H1 (cell line): ENCODE data around the gene BDKRB1. TPM values are rescaled to one million over a fixed set of nuclear protein-coding genes. Genes with fewer than 3 reads are reported as not detected.

Experiments used
- CTCF ChIA-PET: fragments of 300-600 bp; sonication (Branson Sonifier 250); formaldehyde crosslinking; loops from one replicate; lab custom pipeline; 2021; ENCODE audit not compliant: partially characterized antibody; lab: Charles Lee
- POLR2A ChIA-PET: fragments of 300-600 bp; sonication (Branson Sonifier 250); formaldehyde crosslinking; loops from one replicate; lab custom pipeline; 2021; ENCODE audit warnings: inconsistent platforms; ENCODE audit not compliant: partially characterized antibody; lab: Charles Lee
- DNase-seq, 2 experiments: peaks; one replicate each; pipeline versions ENCODE4 v3.0.0 to v3.0.0-alpha.2; 2010 to 2022; ENCODE audit warnings: low spot score in 2 of 2, low read depth in 1 of 2, mixed read lengths in 1 of 2
- FAIRE-seq: peaks from 2 replicates; lab custom pipeline; 2011; peaks lifted over from hg19 to GRCh38; lab: Jason Lieb, UNC
- H2AFZ ChIP-seq: 2 replicates; pipeline ENCODE4 v1.8.1; 2012; ENCODE audit warnings: low read length, inconsistent platforms
- H2AK5ac ChIP-seq: 2 replicates; pipeline ENCODE4 v1.6.1; 2013; ENCODE audit warnings: low read depth, low read length
- H2BK120ac ChIP-seq: replicated peaks from 2 replicates; pipeline ENCODE3; 2013; ENCODE audit warnings: low read depth, low read length, inconsistent platforms
- H2BK12ac ChIP-seq: 2 replicates; pipeline ENCODE4 v1.6.1; 2013; ENCODE audit warnings: low read depth, low read length
- H2BK15ac ChIP-seq: 2 replicates; pipeline ENCODE4 v1.6.1; 2013; ENCODE audit warnings: low read length
- H2BK20ac ChIP-seq: 2 replicates; pipeline ENCODE4 v1.6.1; 2013; ENCODE audit warnings: low read length
- H2BK5ac ChIP-seq: 2 replicates; pipeline ENCODE4 v1.6.1; 2013; ENCODE audit warnings: low read depth, low read length
- H3K14ac ChIP-seq: 2 replicates; pipeline ENCODE4 v1.6.1; 2013; ENCODE audit warnings: inconsistent platforms; ENCODE audit not compliant: insufficient read length
- H3K18ac ChIP-seq: 2 replicates; pipeline ENCODE4 v1.6.1; 2013; ENCODE audit warnings: low read length; ENCODE audit errors: extremely low read depth
- H3K23ac ChIP-seq: 2 replicates; pipeline ENCODE4 v1.6.1; 2013; ENCODE audit warnings: inconsistent platforms; ENCODE audit not compliant: insufficient read length
- H3K23me2 ChIP-seq: 2 replicates; pipeline ENCODE4 v1.6.1; 2013; ENCODE audit warnings: low read depth, low read length
- H3K27ac ChIP-seq: 2 replicates; pipeline ENCODE4 v1.6.1; 2011; ENCODE audit warnings: low read depth, low read length, inconsistent platforms
- H3K27me3 ChIP-seq, 4 experiments: replicated peaks in 1 of 4; 1 replicate in 1 of 4; 2 replicates in 3 of 4; pipeline versions ENCODE4 v1.6.1 to v1.8.1; 2011 to 2013; ENCODE audit warnings: low read length in 3 of 4, mild to moderate bottlenecking in 3 of 4, inconsistent platforms in 2 of 4, mixed read lengths in 2 of 4, moderate library complexity in 1 of 4; ENCODE audit not compliant: control insufficient read depth in 3 of 4, insufficient read depth in 3 of 4; ENCODE audit errors: extremely low read depth in 1 of 4
- H3K36me3 ChIP-seq, 4 experiments: 2 replicates each; pipeline versions ENCODE4 v1.6.1 to v1.8.1; 2011 to 2013; ENCODE audit warnings: mild to moderate bottlenecking in 4 of 4, low read length in 3 of 4, moderate library complexity in 2 of 4, control low read depth in 1 of 4, inconsistent platforms in 1 of 4; ENCODE audit not compliant: insufficient read depth in 4 of 4, control insufficient read depth in 2 of 4
- H3K4ac ChIP-seq: replicated peaks from 2 replicates; pipeline ENCODE3; 2013; ENCODE audit warnings: low read length, low read depth, mixed read lengths, inconsistent platforms; ENCODE audit not compliant: insufficient read length
- H3K4me1 ChIP-seq, 4 experiments: replicated peaks in 1 of 4; 1 replicate in 1 of 4; 2 replicates in 3 of 4; pipeline versions ENCODE4 v1.6.1 to v1.8.1; 2011 to 2013; ENCODE audit warnings: low read length in 3 of 4, inconsistent platforms in 2 of 4, mixed read lengths in 1 of 4; ENCODE audit not compliant: insufficient read depth in 4 of 4, control insufficient read depth in 3 of 4
- H3K4me2 ChIP-seq, 2 experiments: 2 replicates each; pipeline versions ENCODE4 v1.6.1 to v1.8.1; 2011 to 2013; ENCODE audit warnings: low read depth in 2 of 2, low read length in 2 of 2, control low read depth in 1 of 2, inconsistent platforms in 1 of 2, mild to moderate bottlenecking in 1 of 2; ENCODE audit not compliant: insufficient read depth in 1 of 2
- H3K4me3 ChIP-seq, 4 experiments: fragments of 200-600, 300-600 bp in 1 of 4; sonication (generic), shearing (Covaris generic), sonication (Bioruptor Twin) in 1 of 4; 2 replicates each; pipeline versions ENCODE4 v1.5.1 to v1.8.1; 2011 to 2016; ENCODE audit warnings: low read length in 4 of 4, low read depth in 3 of 4, control low read depth in 2 of 4, inconsistent platforms in 2 of 4, mild to moderate bottlenecking in 2 of 4, mixed read lengths in 1 of 4, moderate library complexity in 1 of 4; ENCODE audit not compliant: insufficient read depth in 2 of 4; ENCODE audit errors: extremely low read depth in 1 of 4
- H3K56ac ChIP-seq: replicated peaks from 2 replicates; pipeline ENCODE3; 2013; ENCODE audit warnings: low read depth, mild to moderate bottlenecking, mixed read lengths, low read length, inconsistent platforms; ENCODE audit not compliant: insufficient read length
- H3K79me1 ChIP-seq: 2 replicates; pipeline ENCODE4 v1.6.1; 2013; ENCODE audit warnings: low read depth, low read length, control low read depth
- H3K79me2 ChIP-seq, 2 experiments: 2 replicates each; pipeline versions ENCODE4 v1.6.1 to v1.8.1; 2012 to 2013; ENCODE audit warnings: low read length in 2 of 2, mild to moderate bottlenecking in 2 of 2, inconsistent platforms in 1 of 2; ENCODE audit not compliant: insufficient read depth in 2 of 2, control insufficient read depth in 1 of 2
- H3K9ac ChIP-seq, 4 experiments: replicated peaks in 1 of 4; 1 replicate in 1 of 4; 2 replicates in 3 of 4; pipeline versions ENCODE4 v1.6.1 to v1.8.1; 2011 to 2013; ENCODE audit warnings: low read depth in 3 of 4, low read length in 3 of 4, control low read depth in 2 of 4, mild to moderate bottlenecking in 2 of 4, moderate library complexity in 2 of 4, inconsistent platforms in 1 of 4; ENCODE audit errors: extremely low read depth in 1 of 4
- H3K9me3 ChIP-seq, 2 experiments: 2 replicates each; pipeline versions ENCODE4 v1.6.1 to v1.8.1; 2012 to 2013; ENCODE audit warnings: mild to moderate bottlenecking in 2 of 2, moderate library complexity in 2 of 2, control low read depth in 1 of 2, inconsistent platforms in 1 of 2, low read depth in 1 of 2, low read length in 1 of 2, mixed read lengths in 1 of 2; ENCODE audit not compliant: insufficient read depth in 2 of 2
- H4K20me1 ChIP-seq, 2 experiments: replicated peaks in 1 of 2; 2 replicates each; pipeline versions ENCODE3 to v1.8.1; 2011 to 2013; ENCODE audit warnings: inconsistent platforms in 2 of 2, low read length in 2 of 2, mild to moderate bottlenecking in 1 of 2; ENCODE audit not compliant: insufficient read depth in 2 of 2, control insufficient read depth in 1 of 2
- H4K5ac ChIP-seq: 2 replicates; pipeline ENCODE4 v1.6.1; 2013; ENCODE audit warnings: low read length, low read depth, mixed read lengths, inconsistent platforms; ENCODE audit not compliant: insufficient read length
- H4K8ac ChIP-seq: 2 replicates; pipeline ENCODE4 v1.8.0; 2013; ENCODE audit warnings: mild to moderate bottlenecking, moderate library complexity, low read length, inconsistent platforms; ENCODE audit not compliant: insufficient read depth; ENCODE audit errors: extremely low read depth
- H4K91ac ChIP-seq: replicated peaks from 2 replicates; pipeline ENCODE3; 2013; ENCODE audit warnings: low read length, mixed read lengths, inconsistent platforms; ENCODE audit not compliant: insufficient read length
- HDAC6 ChIP-seq: IDR thresholded peaks from one replicate; pipeline ENCODE4 v1.7.1; 2012; ENCODE audit warnings: low read depth, mild to moderate bottlenecking, inconsistent platforms, low read length, moderate library complexity
- polyA plus RNA-seq, 7 experiments: library from polyadenylated mRNA; depleted of rRNA in 3 of 7; stranded (reverse) in 5 of 7; unstranded in 2 of 7; fragments of >200 nt in 5 of 7; fragments of 200-250 nt in 2 of 7; gene quantifications; 1 replicate in 5 of 7; 2 replicates in 1 of 7; 4 replicates in 1 of 7; pipeline versions ENCODE4 v1.2.1 to v1.2.3, GENCODE V29; 2011 to 2013; ENCODE audit warnings: missing spikeins in 2 of 7, mixed read lengths in 2 of 7
- total RNA-seq: library from RNA; stranded (reverse); fragmentation: NEBNext Ultra II Directional; extraction: Animal tissue kit (Norgen Biotek cat#: 25700); gene quantifications from 2 replicates; pipeline ENCODE4 v1.2.1, GENCODE V29; 2021

Gene BDKRB1
- total and polyA plus RNA-seq, 2 of the 8 experiments (the other 6 are each of a cell fraction or from before 2014, with no cell fraction given) = 0.27 TPM; not detected in 1

DNA sequence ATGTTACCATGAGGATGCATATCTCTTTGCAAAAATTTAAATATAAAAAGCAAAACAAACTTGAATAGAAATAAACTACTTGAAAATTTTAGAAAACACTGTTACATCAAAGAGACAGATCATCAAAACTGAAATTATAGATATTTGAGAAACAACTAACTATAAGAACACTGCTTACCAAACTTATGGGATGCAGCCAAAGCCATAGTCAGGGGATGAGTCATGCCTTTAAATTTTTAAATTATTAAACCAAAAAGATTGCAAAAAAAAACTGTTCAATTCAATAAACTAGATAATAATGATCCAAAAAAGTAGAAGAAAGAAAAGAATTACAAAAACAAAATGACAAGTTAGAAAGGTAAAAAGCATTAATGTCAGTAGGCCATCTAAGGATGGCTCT, 43.9 kb upstream of the BDKRB1 start:
- no peaks in the 10 kb centered on the region for H3K23me2 ChIP-seq
- no peaks in the 10 kb centered on the region for H3K36me3 ChIP-seq
- H4K20me1 ChIP-seq = peaks cover 0 to 2% of the 10 kb centered on the region in 2 experiments
- DNase-seq (no peak), FAIRE-seq (no peak)
- H2BK120ac ChIP-seq = no peak overlapping the region
- H2BK12ac ChIP-seq = no peak overlapping the region
- no peak overlapping the region for H2AFZ ChIP-seq
- H3K4ac ChIP-seq = no peak overlapping the region
- no peaks in the 10 kb centered on the region for H3K79me2 ChIP-seq
- H3K18ac ChIP-seq = no peak overlapping the region
- no peak overlapping the region for H4K8ac ChIP-seq
- ChIA-PET CTCF (interaction anchor here (1.2 kb wide), 1 partner anchor 112 kb away, joined by 5 read pairs; no protein-coding TSS in a partner anchor), POLR2A (no interaction called here)
- H2BK5ac ChIP-seq = no peak overlapping the region
- H3K4me3 ChIP-seq = no peak overlapping the region
- no peak overlapping the region for H3K9ac ChIP-seq
- no peak overlapping the region for H4K91ac ChIP-seq
- no peak for TF ChIP-seq HDAC6
- H3K4me1 ChIP-seq = no peaks in the 10 kb centered on the region
- no peak overlapping the region for H2BK20ac ChIP-seq
- H2BK15ac ChIP-seq = no peak overlapping the region
- no peaks in the 10 kb centered on the region; a peak in 1 of 4 replicates for H3K9me3 ChIP-seq
- H2AK5ac ChIP-seq = no peak overlapping the region
- no peaks in the 10 kb centered on the region for H3K27me3 ChIP-seq
- no peak overlapping the region for H3K27ac ChIP-seq
- H3K23ac ChIP-seq = no peak overlapping the region
- no peaks in the 10 kb centered on the region for H3K79me1 ChIP-seq
- no peak overlapping the region for H4K5ac ChIP-seq
- no peak overlapping the region for H3K4me2 ChIP-seq
- H3K56ac ChIP-seq = no peak overlapping the region
- no peak overlapping the region for H3K14ac ChIP-seq
